ENCODE results near the gene CTR9.

Gene CTR9

DNA sequence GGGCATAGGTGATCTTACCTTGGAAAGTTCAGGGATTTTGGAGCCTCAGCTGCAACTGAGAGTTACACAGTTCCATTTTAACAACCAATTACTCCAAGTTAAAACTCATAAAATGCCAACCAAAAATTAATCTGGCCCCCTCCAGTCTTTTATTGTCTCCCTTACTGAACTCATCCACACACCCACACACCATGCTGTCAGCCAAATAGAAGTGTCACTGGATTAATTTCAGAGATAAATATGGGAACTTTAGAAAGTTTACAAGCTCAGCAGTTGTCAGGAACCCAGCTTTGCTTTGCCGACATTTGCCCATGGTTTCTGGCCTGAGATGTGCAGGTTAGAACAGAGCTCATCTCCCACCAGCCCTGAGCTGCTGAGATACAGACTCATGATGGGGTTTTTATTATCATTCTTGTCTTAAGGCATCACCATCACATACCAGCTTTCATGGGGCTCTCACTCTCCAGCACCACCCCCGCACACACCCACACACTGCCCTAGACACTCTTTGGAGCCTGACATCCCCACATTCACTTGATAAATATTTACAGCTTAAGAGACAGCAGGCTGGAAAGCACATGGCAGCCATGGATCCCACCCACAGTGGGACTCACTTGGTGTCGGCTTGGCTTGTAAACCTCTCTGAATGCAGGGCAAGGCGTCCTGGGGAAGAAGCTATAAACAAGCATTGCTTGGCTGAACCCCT is 23.7 kb upstream of the CTR9 start:
- in situ Hi-C loops (cut with MboI; ENCODE audit: low pct_unique_long_range_greater_than_20kb, low sequenced_read_pairs, unreplicated experiment), result loop anchor here (10.0 kb wide), 1 partner anchor 62 kb away; no protein-coding TSS in a partner anchor
- TF ChIP-seq, protein P1, sequence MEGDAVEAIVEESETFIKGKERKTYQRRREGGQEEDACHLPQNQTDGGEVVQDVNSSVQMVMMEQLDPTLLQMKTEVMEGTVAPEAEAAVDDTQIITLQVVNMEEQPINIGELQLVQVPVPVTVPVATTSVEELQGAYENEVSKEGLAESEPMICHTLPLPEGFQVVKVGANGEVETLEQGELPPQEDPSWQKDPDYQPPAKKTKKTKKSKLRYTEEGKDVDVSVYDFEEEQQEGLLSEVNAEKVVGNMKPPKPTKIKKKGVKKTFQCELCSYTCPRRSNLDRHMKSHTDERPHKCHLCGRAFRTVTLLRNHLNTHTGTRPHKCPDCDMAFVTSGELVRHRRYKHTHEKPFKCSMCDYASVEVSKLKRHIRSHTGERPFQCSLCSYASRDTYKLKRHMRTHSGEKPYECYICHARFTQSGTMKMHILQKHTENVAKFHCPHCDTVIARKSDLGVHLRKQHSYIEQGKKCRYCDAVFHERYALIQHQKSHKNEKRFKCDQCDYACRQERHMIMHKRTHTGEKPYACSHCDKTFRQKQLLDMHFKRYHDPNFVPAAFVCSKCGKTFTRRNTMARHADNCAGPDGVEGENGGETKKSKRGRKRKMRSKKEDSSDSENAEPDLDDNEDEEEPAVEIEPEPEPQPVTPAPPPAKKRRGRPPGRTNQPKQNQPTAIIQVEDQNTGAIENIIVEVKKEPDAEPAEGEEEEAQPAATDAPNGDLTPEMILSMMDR (IDR thresholded peaks at IDR 0.05; ENCODE audit: extremely low read depth, insufficient read depth, missing control alignments), result no peak

DNA sequence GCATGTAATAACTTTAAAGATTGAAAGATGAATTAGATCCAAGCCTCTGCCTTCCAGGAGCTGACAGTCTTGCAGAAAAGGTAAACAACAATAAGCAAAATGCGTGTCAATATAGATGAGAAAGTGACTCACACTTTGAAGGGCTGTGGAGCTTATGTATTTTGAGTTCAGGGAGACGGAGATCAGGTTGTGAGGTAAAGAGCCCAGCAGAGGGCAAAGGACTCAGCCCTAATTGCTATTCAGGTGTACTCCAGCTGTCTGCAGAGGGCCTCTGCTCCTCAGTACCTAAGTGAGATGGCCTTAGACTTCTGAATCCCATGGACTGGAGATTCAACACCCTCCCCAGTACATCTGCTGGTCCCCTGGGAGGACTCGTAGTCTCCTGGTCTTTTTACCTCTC is 22.9 kb upstream of the CTR9 start:
- TF ChIP-seq, protein P1 (IDR thresholded peaks at IDR 0.05; ENCODE audit: extremely low read depth, insufficient read depth, missing control alignments), result no peak
- in situ Hi-C loops (cut with MboI; ENCODE audit: low pct_unique_long_range_greater_than_20kb, low sequenced_read_pairs, unreplicated experiment), result loop anchor here (10.0 kb wide), 1 partner anchor 63 kb away; no protein-coding TSS in a partner anchor
- DNase-seq (ENCODE audit: low spot score), result no peak

More for the DNA sequence above, 23.7 kb upstream of the CTR9 start:
- DNase-seq (ENCODE audit: low spot score), result no peak

GRCh38 chr11:10728789-10729472 is 22.1 kb upstream of the CTR9 start:
- no peak for DNase-seq (ENCODE audit: low spot score)
- in situ Hi-C loops (cut with MboI; ENCODE audit: low pct_unique_long_range_greater_than_20kb, low sequenced_read_pairs, unreplicated experiment), result loop anchor here (10.0 kb wide), 1 partner anchor 64 kb away; no protein-coding TSS in a partner anchor
- TF ChIP-seq, protein P1 (IDR thresholded peaks at IDR 0.05; ENCODE audit: extremely low read depth, insufficient read depth, missing control alignments), result no peak

- in situ Hi-C loops (cut with MboI; ENCODE audit: low pct_unique_long_range_greater_than_20kb, low sequenced_read_pairs, unreplicated experiment), result no loop called here
- TF ChIP-seq, protein P1 (IDR thresholded peaks at IDR 0.05; ENCODE audit: extremely low read depth, insufficient read depth, missing control alignments), result no peak
- no peak for DNase-seq (ENCODE audit: low spot score)
Observed at GRCh38 chr11:10730151-10730550, 20.9 kb upstream of the CTR9 start.

DNA sequence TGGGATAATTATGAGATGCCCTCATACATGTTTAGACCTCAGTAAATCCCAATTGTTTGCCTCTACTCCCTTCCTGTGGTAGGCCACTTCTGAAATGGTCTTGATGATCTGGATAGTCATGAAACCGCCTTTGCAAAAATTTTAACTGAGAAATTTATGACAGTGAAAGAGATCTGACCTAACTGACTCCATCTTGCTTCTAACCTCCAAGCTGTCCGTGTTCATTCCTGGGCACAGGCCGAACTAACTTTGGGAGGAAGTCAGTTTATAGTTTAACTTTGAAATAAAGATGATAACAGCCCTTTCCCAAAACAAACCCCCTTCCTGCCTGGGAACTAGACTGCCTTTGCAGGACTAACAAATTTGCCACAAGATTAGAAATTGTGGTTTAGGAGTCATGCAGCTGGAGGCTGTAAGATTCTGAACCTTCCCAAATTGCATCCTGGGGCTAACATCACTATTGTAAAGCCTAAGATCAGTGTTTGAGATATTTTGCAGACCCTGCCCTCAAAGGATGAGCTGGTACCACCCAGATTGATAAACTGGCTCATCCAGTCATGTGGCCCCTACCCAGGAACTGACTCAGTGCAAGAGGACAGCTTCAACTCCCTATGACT is 19.9 kb upstream of the CTR9 start:
- DNase-seq (ENCODE audit: low spot score), result no peak
- TF ChIP-seq, protein P1 (IDR thresholded peaks at IDR 0.05; ENCODE audit: extremely low read depth, insufficient read depth, missing control alignments), result no peak
- in situ Hi-C loops (cut with MboI; ENCODE audit: low pct_unique_long_range_greater_than_20kb, low sequenced_read_pairs, unreplicated experiment), result no loop called here
